Mucosa of rectum (tissue), 2 donors: ENCODE data around the gene FBXL4.
A peak's percentile ranks its signal among the peaks of the same experiment; 100 is the strongest.

Experiments used
- H3K27ac ChIP-seq, 2 donors: one replicate each; pipeline ENCODE4 v1.7.0; 2013; ENCODE audit warnings: inconsistent platforms in 2 of 2, low read depth in 2 of 2, low read length in 2 of 2
- H3K27me3 ChIP-seq, 2 donors: one replicate each; pipeline ENCODE4 v1.7.0; 2013; ENCODE audit warnings: low read length in 2 of 2; ENCODE audit not compliant: control insufficient read depth in 2 of 2, insufficient read depth in 2 of 2
- H3K36me3 ChIP-seq, 2 donors: one replicate each; pipeline ENCODE4 v1.7.0; 2013; ENCODE audit warnings: low read length in 2 of 2; ENCODE audit not compliant: control insufficient read depth in 2 of 2, insufficient read depth in 2 of 2
- H3K4me1 ChIP-seq, 2 donors: one replicate each; pipeline ENCODE4 v1.7.0; 2013; ENCODE audit warnings: low read length in 2 of 2, mild to moderate bottlenecking in 1 of 2; ENCODE audit not compliant: control insufficient read depth in 2 of 2, insufficient read depth in 2 of 2
- H3K4me3 ChIP-seq, 2 donors: one replicate each; pipeline ENCODE4 v1.7.0; 2013; ENCODE audit warnings: low read length in 2 of 2
- H3K9ac ChIP-seq, 2 donors: one replicate each; pipeline ENCODE4 v1.7.0; 2013; ENCODE audit warnings: low read length in 2 of 2, low read depth in 1 of 2, mild to moderate bottlenecking in 1 of 2
- H3K9me3 ChIP-seq, 2 donors: one replicate each; pipeline ENCODE4 v1.7.0; 2013; ENCODE audit warnings: low read length in 2 of 2; ENCODE audit not compliant: control insufficient read depth in 2 of 2
- donor health status: healthy.
- donor health status: Normal muscosa, but diverticular disease.

Gene FBXL4

DNA sequence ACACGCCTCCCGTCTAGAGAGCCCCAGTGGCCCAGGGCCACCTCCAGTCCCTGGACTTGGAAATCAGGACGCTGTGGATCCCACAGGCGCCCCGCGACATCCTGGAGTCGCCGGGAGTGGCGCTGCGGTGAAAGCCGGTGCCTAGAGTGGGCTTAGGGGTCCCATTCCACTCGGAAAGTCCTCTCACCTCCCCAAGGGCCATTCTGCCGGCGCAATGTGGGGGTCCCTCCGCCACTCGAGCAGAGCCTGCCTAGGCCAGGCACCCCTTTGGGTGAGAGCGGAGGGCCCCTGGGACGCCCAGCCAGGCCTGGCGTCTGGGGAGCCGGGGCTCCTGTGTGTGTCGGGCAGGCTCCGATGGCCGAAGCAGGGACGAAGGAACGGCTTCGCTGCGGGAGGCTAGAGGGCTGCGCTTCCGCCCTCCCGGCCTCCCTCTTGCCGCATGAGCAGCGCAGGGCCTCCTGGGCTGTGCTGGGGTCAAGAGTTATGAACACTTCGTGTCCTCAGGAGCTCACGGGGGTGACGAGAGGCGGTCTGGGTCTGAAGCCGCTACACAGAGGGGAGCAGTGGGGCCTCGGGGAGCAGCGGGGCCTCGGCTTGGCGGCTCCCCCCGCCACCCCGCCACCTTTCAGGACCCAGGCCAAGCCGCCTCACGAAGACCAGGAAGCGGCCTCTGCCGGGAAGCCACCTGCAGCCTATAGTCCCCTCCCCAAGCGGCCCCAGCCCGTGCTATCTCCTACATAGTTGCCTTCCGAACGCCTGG lies 99.8 kb downstream of the FBXL4 start:
- Histone ChIP-seq H3K36me3 (no peaks in the 10 kb centered on the region), H3K27me3 (peaks cover 48 to 60% of the 10 kb centered on the region in 2 donors), H3K9me3 (no peaks in the 10 kb centered on the region), H3K4me3 (no peak overlapping the region), H3K27ac (no peak overlapping the region), H3K4me1 (peaks cover 0 to 3% of the 10 kb centered on the region in 2 donors), H3K9ac (no peak overlapping the region)

GRCh38 chr6:98847416-98847778 lies 100.3 kb downstream of the FBXL4 start:
- H3K9ac ChIP-seq, result no peak overlapping the region
- peaks cover 53 to 65% of the 10 kb centered on the region in 2 donors for H3K27me3 ChIP-seq
- no peak overlapping the region for H3K27ac ChIP-seq
- H3K36me3 ChIP-seq, result no peaks in the 10 kb centered on the region
- no peak overlapping the region for H3K4me3 ChIP-seq
- H3K9me3 ChIP-seq, result no peaks in the 10 kb centered on the region
- peaks cover 0 to 3% of the 10 kb centered on the region in 2 donors for H3K4me1 ChIP-seq

- Histone ChIP-seq H3K4me3 (no peak overlapping the region), H3K9ac (no peak overlapping the region), H3K4me1 (peaks cover 0 to 3% of the 10 kb centered on the region in 2 donors), H3K27me3 (peaks cover 67 to 79% of the 10 kb centered on the region in 2 donors), H3K36me3 (no peaks in the 10 kb centered on the region), H3K9me3 (no peaks in the 10 kb centered on the region), H3K27ac (no peak overlapping the region)
Measured at GRCh38 chr6:98846021-98846380, 101.7 kb downstream of the FBXL4 start.

- Histone ChIP-seq H3K4me1 (peaks cover 0 to 3% of the 10 kb centered on the region in 2 donors), H3K9ac (no peak overlapping the region), H3K27me3 (peaks cover 71 to 82% of the 10 kb centered on the region in 2 donors), H3K9me3 (no peaks in the 10 kb centered on the region), H3K27ac (no peak overlapping the region), H3K4me3 (peak overlapping the region in 1 of 2 donors; percentile 20), H3K36me3 (no peaks in the 10 kb centered on the region)
Measured at GRCh38 chr6:98845211-98846020, 102.3 kb downstream of the FBXL4 start.

GRCh38 chr6:98844244-98845210 lies 103.2 kb downstream of the FBXL4 start:
- Histone ChIP-seq H3K9ac (no peak overlapping the region), H3K4me3 (no peak overlapping the region), H3K36me3 (no peaks in the 10 kb centered on the region), H3K27ac (no peak overlapping the region), H3K27me3 (peaks cover 76 to 89% of the 10 kb centered on the region in 2 donors), H3K9me3 (no peaks in the 10 kb centered on the region), H3K4me1 (peaks cover 0 to 3% of the 10 kb centered on the region in 2 donors)

DNA sequence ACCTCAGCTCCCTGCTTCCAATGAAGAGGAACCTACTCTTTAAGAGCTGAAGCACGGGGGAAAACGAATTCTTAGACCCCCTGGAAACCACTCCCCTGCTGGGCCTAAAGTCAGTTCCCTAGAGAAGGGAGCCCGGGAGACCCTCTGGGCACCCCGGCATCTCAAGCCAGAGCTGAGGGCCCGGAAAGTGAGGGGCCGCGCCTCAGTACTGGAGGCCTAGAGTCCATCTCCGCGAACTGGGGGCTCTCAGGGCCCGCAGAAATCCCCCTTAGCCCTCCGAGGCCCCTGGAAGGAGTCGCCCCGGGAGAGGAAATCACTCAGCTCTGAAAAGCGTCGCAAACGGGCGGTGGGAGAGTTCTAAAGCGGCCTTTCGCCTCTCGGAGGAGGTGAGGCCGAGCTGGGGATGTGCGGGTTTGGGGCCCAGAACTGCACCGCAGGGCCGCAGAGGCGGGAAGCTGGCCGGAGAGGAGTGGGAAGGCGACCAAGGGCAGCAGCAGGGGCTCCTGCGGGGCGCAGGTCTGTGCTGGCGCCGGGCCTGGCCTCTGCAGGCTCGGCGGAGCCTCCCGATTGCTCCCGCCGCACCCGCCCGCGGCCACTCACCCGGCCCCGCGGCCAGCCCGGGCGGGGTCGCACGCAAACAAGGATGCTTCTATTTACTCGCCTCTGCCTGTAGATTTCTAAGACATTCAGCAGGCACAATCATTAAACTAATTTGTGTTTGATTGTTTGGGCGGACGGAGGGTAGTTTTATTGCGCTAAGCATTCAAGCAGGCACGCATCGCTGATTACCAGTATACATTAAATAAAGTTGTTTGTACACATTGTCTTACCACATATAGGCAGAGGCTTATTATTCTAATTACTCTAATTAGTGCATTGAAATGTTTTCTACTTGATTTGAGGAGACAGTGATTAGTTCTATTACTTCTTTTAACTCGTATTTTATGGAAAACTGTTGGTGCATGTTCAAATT lies 104.2 kb downstream of the FBXL4 start:
- Histone ChIP-seq H3K9ac (no peak overlapping the region), H3K4me1 (peaks cover 0 to 3% of the 10 kb centered on the region in 2 donors), H3K4me3 (no peak overlapping the region), H3K27ac (no peak overlapping the region), H3K9me3 (no peaks in the 10 kb centered on the region), H3K27me3 (peaks cover 77 to 89% of the 10 kb centered on the region in 2 donors), H3K36me3 (no peaks in the 10 kb centered on the region)

GRCh38 chr6:98842342-98843180 lies 105.2 kb downstream of the FBXL4 start:
- Histone ChIP-seq H3K36me3 (no peaks in the 10 kb centered on the region), H3K9me3 (no peaks in the 10 kb centered on the region), H3K4me3 (no peak overlapping the region), H3K27me3 (peaks cover 73 to 89% of the 10 kb centered on the region in 2 donors), H3K4me1 (peaks cover 0 to 3% of the 10 kb centered on the region in 2 donors), H3K9ac (no peak overlapping the region), H3K27ac (no peak overlapping the region)

GRCh38 chr6:98841621-98842341 lies 106.0 kb downstream of the FBXL4 start:
- no peak overlapping the region for H3K4me3 ChIP-seq
- H3K9ac ChIP-seq, result no peak overlapping the region
- H3K27me3 ChIP-seq, result peaks cover 76 to 89% of the 10 kb centered on the region in 2 donors
- no peak overlapping the region for H3K27ac ChIP-seq
- H3K9me3 ChIP-seq, result no peaks in the 10 kb centered on the region
- no peaks in the 10 kb centered on the region for H3K36me3 ChIP-seq
- H3K4me1 ChIP-seq, result peaks cover 0 to 3% of the 10 kb centered on the region in 2 donors
